Measurements from ENCODE around the gene NR1I2. TPM values are rescaled to one million over a fixed set of nuclear protein-coding genes. Genes with fewer than 3 reads are reported as not detected.

The NR1I2 gene
- total RNA-seq, 1 experiment from 2014 or later: not detected

DNA sequence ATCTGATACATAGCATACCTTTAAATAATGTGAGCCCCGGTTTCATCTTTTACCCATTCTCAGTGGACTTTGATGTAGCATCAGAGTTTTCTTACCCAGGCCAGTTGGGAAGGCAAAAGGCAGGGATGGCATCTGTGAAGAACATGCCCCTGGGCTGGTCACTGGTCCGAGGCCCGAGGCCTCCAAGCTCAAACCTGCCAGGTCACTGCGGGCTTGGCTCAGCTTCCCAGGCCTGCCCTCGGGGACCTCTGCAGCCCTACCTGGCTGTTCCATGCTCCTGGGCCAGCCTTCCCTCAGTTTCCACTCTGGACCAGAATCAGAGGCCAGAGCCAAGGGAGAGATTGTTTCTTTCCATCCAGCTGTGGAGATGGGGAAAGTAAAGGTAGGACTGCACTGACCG lies 26.9 kb downstream of the NR1I2 start:
- no peaks in the 10 kb centered on the region for H3K36me3 Mint-ChIP-seq (ENCODE audit: insufficient read depth, unreplicated experiment)
- H3K27me3 Mint-ChIP-seq (ENCODE audit: insufficient read depth, unreplicated experiment): peaks cover 13% of the 10 kb centered on the region
- ChIA-PET POLR2A (interaction anchor here (0.9 kb wide), 1 partner anchor 9 kb away, joined by 5 read pairs; no protein-coding TSS in a partner anchor), CTCF (interaction anchor here (0.7 to 1.6 kb wide), 2 partner anchors 9 to 13 kb away, joined by 3 read pairs; no protein-coding TSS in a partner anchor)
- no peaks in the 10 kb centered on the region for H3K4me1 Mint-ChIP-seq (ENCODE audit: insufficient read depth, unreplicated experiment)
- no peak overlapping the region for H3K27ac Mint-ChIP-seq (ENCODE audit: low read depth, unreplicated experiment)
- intact Hi-C loops (cut with micrococcal nuclease): no loop called here
- TF ChIP-seq, protein P1, sequence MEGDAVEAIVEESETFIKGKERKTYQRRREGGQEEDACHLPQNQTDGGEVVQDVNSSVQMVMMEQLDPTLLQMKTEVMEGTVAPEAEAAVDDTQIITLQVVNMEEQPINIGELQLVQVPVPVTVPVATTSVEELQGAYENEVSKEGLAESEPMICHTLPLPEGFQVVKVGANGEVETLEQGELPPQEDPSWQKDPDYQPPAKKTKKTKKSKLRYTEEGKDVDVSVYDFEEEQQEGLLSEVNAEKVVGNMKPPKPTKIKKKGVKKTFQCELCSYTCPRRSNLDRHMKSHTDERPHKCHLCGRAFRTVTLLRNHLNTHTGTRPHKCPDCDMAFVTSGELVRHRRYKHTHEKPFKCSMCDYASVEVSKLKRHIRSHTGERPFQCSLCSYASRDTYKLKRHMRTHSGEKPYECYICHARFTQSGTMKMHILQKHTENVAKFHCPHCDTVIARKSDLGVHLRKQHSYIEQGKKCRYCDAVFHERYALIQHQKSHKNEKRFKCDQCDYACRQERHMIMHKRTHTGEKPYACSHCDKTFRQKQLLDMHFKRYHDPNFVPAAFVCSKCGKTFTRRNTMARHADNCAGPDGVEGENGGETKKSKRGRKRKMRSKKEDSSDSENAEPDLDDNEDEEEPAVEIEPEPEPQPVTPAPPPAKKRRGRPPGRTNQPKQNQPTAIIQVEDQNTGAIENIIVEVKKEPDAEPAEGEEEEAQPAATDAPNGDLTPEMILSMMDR (IDR thresholded peaks at IDR 0.05; ENCODE audit: unreplicated experiment): no peak
- no peak overlapping the region for H3K4me3 Mint-ChIP-seq (ENCODE audit: unreplicated experiment)
- no TSS peak for BruUV-seq (replicated peaks)
- DNase-seq (ENCODE audit: unreplicated experiment): no peak
- H3K9me3 Mint-ChIP-seq (ENCODE audit: unreplicated experiment): no peaks in the 10 kb centered on the region

DNA sequence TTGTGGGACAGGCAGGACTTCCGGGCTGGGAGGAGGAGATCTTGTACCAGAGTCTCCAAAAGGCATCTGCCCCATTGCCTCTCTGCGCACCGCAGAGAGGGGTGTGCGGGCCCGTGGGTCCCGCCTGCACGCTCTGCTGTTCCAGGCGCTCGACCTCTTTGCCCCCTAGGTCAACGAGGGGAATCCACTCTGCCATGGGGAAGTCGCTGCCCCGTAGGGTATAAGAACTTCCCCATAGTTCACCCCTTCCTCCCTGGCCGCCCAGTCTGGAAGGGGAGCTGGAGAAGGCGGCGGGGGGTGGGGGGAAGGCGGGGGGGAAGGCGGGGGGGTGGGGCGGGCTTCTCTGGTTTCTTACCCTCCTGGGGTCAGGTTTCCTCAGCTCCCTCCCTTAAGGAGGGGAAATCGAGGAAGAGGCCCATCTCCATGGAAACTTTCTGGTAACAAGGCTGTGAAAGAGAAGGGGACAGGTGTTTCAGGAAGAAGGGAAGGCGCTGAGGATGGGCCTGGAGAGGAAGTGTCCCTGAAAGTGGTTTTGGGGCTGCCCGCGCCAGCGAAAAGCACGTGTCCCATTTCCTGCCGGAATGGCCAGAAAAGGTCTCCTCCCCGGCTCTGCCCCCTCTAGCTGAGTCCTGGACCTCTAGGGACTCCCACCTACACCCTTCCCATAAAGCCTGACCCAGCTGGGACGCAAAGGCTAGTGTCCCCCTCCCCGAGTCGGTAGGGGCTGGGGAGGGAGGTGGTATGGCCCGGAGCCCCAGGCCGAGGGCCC lies 27.5 kb downstream of the NR1I2 start:
- CTCF ChIA-PET: interaction anchor here (1.6 kb wide), 1 partner anchor 10 kb away, joined by 3 read pairs; no protein-coding TSS in a partner anchor
- POLR2A ChIA-PET: interaction anchor here (0.9 kb wide), 1 partner anchor 8 kb away, joined by 5 read pairs; no protein-coding TSS in a partner anchor
- intact Hi-C loops (cut with micrococcal nuclease): no loop called here
- Mint-ChIP-seq H3K9me3 (ENCODE audit: unreplicated experiment) (no peaks in the 10 kb centered on the region), H3K27me3 (ENCODE audit: insufficient read depth, unreplicated experiment) (peaks cover 19% of the 10 kb centered on the region), H3K4me3 (ENCODE audit: unreplicated experiment) (no peak overlapping the region), H3K4me1 (ENCODE audit: insufficient read depth, unreplicated experiment) (no peaks in the 10 kb centered on the region), H3K36me3 (ENCODE audit: insufficient read depth, unreplicated experiment) (no peaks in the 10 kb centered on the region), H3K27ac (ENCODE audit: low read depth, unreplicated experiment) (no peak overlapping the region)
- TF ChIP-seq, protein P1 (IDR thresholded peaks at IDR 0.05; ENCODE audit: unreplicated experiment): no peak
- no TSS peak for BruUV-seq (replicated peaks)
- no peak for DNase-seq (ENCODE audit: unreplicated experiment)

DNA sequence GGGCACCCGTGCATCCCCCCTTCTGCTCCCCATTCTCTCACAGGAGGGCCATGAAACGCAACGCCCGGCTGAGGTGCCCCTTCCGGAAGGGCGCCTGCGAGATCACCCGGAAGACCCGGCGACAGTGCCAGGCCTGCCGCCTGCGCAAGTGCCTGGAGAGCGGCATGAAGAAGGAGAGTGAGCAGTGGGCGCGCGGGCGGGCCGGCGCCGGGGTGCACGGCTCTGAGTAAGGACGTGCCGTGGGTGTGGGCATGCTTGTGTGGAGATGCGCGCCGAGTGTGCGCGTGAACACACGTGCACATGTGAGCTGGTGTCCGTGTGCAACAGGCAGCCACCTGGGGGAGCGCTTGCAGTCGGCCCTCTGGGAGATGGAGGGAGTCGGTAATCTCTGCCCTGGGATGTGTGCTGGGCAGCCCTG lies 28.1 kb downstream of the NR1I2 start:
- BruUV-seq (replicated peaks): no TSS peak
- Mint-ChIP-seq H3K4me1 (ENCODE audit: insufficient read depth, unreplicated experiment) (no peaks in the 10 kb centered on the region), H3K9me3 (ENCODE audit: unreplicated experiment) (no peaks in the 10 kb centered on the region), H3K27me3 (ENCODE audit: insufficient read depth, unreplicated experiment) (peaks cover 25% of the 10 kb centered on the region), H3K4me3 (ENCODE audit: unreplicated experiment) (no peak overlapping the region), H3K36me3 (ENCODE audit: insufficient read depth, unreplicated experiment) (no peaks in the 10 kb centered on the region), H3K27ac (ENCODE audit: low read depth, unreplicated experiment) (no peak overlapping the region)
- ChIA-PET CTCF (interaction anchor here (0.7 kb wide), 1 partner anchor 8 kb away, joined by 3 read pairs; no protein-coding TSS in a partner anchor), POLR2A (interaction anchor here (0.6 kb wide), 1 partner anchor 52 kb away, joined by 3 read pairs; no protein-coding TSS in a partner anchor)
- DNase-seq (ENCODE audit: unreplicated experiment): no peak
- intact Hi-C loops (cut with micrococcal nuclease): no loop called here
- TF ChIP-seq, protein P1 (IDR thresholded peaks at IDR 0.05; ENCODE audit: unreplicated experiment): no peak

DNA sequence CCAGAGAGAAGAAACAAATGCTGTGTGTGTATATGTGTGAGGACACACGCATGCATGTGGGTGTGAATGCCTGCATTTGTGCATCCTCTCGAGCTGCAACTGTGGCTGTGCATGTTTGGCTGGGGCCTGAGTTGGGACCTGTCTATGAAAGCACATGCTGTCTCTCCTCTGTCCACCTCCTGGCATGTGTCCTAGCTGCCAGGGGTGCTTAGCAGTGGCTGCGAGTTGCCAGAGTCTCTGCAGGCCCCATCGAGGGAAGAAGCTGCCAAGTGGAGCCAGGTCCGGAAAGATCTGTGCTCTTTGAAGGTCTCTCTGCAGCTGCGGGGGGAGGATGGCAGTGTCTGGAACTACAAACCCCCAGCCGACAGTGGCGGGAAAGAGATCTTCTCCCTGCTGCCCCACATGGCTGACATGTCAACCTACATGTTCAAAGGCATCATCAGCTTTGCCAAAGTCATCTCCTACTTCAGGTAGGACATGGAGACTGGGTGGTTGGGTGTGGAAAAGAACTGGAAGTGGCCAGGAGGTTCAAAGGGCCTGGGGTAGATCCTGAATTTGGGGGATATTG lies 30.7 kb downstream of the NR1I2 start:
- Mint-ChIP-seq H3K27ac (ENCODE audit: low read depth, unreplicated experiment) (no peak overlapping the region), H3K4me1 (ENCODE audit: insufficient read depth, unreplicated experiment) (no peaks in the 10 kb centered on the region), H3K36me3 (ENCODE audit: insufficient read depth, unreplicated experiment) (no peaks in the 10 kb centered on the region), H3K4me3 (ENCODE audit: unreplicated experiment) (no peak overlapping the region), H3K27me3 (ENCODE audit: insufficient read depth, unreplicated experiment) (peaks cover 16% of the 10 kb centered on the region), H3K9me3 (ENCODE audit: unreplicated experiment) (no peaks in the 10 kb centered on the region)
- intact Hi-C loops (cut with micrococcal nuclease): no loop called here
- ChIA-PET POLR2A (no interaction called here), CTCF (interaction anchor here (0.6 kb wide), 1 partner anchor 13 kb away, joined by 3 read pairs; no protein-coding TSS in a partner anchor)
- no peak for DNase-seq (ENCODE audit: unreplicated experiment)
- TF ChIP-seq, protein P1 (IDR thresholded peaks at IDR 0.05; ENCODE audit: unreplicated experiment): no peak
- no TSS peak for BruUV-seq (replicated peaks)

Data from MCF 10A (cell line).